HCT116 (cell line): ENCODE data around the gene SEMA5B. TPM values are rescaled to one million over a fixed set of nuclear protein-coding genes. Genes with fewer than 3 reads are reported as not detected.

Experiments used
- ATAC-seq: fragments of 200-7000 bp; cut with Tn5 transposase; 2 replicates; pipeline ENCODE4 v1.9.1; 2020; ENCODE audit warnings: mild to moderate bottlenecking, moderate library complexity
- BruUV-seq: library from RNA; stranded (reverse); fragments of 400-500 nt; replicated peaks from 2 replicates; lab custom pipeline; 2021; lab: Mats Ljungman, UMichigan
- CTCF ChIA-PET: fragments of 300-600 bp; sonication (Branson Sonifier 250); formaldehyde crosslinking; loops from one replicate; lab custom pipeline; 2021; ENCODE audit warnings: antibody characterized with exemption; lab: Charles Lee
- POLR2A ChIA-PET: fragments of 300-600, 350-600 bp; sonication (Branson Sonifier 250); formaldehyde crosslinking; loops from one replicate; lab custom pipeline; 2021; ENCODE audit warnings: antibody characterized with exemption; lab: Charles Lee
- RAD21 ChIA-PET, 2 experiments: fragments of 300-600 bp; sonication (Branson Sonifier 250); formaldehyde crosslinking; loops; one replicate each; lab custom pipeline; 2023; ENCODE audit warnings: low total read pairs in 2 of 2; ENCODE audit not compliant: uncharacterized antibody in 2 of 2, unreplicated experiment in 2 of 2, low non-redundant PET in 1 of 2; lab: Charles Lee
- DNase-seq: peaks from one replicate; pipeline ENCODE4 v3.0.0-alpha.2; 2010; ENCODE audit warnings: low read depth, low spot score
- H2AFZ ChIP-seq: fragments of 200-600 bp; shearing (Covaris generic), sonication (generic); 2 replicates; pipeline ENCODE4 v1.6.1; 2017; ENCODE audit warnings: low read depth, mixed run types, mixed read lengths, antibody characterized with exemption, low read length; ENCODE audit not compliant: poor library complexity, severe bottlenecking
- H3K27ac ChIP-seq: 2 replicates; pipeline ENCODE4 v1.5.1; 2012; ENCODE audit warnings: low read depth, low read length
- H3K27me3 ChIP-seq: fragments of 200-600 bp; sonication (generic); 2 replicates; pipeline ENCODE4 v1.6.1; 2016; ENCODE audit warnings: mixed run types, low read length, mixed read lengths; ENCODE audit not compliant: insufficient read depth
- H3K36me3 ChIP-seq, 2 experiments: fragments of 200-500 bp in 1 of 2; fragments of 200-600 bp in 1 of 2; sonication (Bioruptor generic) in 1 of 2; sonication (generic) in 1 of 2; 2 replicates each; pipeline versions ENCODE4 v1.5.1 to v1.6.1; 2014 to 2016; ENCODE audit warnings: low read length in 2 of 2, inconsistent platforms in 1 of 2, mixed read lengths in 1 of 2, mixed run types in 1 of 2; ENCODE audit not compliant: insufficient read depth in 2 of 2, control insufficient read depth in 1 of 2
- H3K4me1 ChIP-seq, 2 experiments: fragments of 200-600 bp in 1 of 2; sonication (generic) in 1 of 2; 2 replicates each; pipeline versions ENCODE4 v1.5.1 to v1.6.1; 2012 to 2017; ENCODE audit warnings: low read length in 2 of 2, inconsistent platforms in 1 of 2, mild to moderate bottlenecking in 1 of 2, mixed read lengths in 1 of 2, mixed run types in 1 of 2, moderate library complexity in 1 of 2; ENCODE audit not compliant: insufficient read depth in 2 of 2, control insufficient read depth in 1 of 2
- H3K4me2 ChIP-seq: fragments of 200-600 bp; sonication (generic); 2 replicates; pipeline ENCODE4 v1.6.1; 2017; ENCODE audit warnings: mixed run types, low read length, mixed read lengths
- H3K4me3 ChIP-seq, 2 experiments: fragments of 200-600 bp in 1 of 2; sonication (generic) in 1 of 2; replicated peaks in 1 of 2; 2 replicates each; pipeline ENCODE4 v1.5.1; 2011 to 2016; ENCODE audit warnings: low read length in 2 of 2, control low read depth in 1 of 2, low read depth in 1 of 2, mild to moderate bottlenecking in 1 of 2, mixed read lengths in 1 of 2, mixed run types in 1 of 2
- H3K79me2 ChIP-seq: fragments of 200-600 bp; sonication (generic); 2 replicates; pipeline ENCODE4 v1.6.1; 2017; ENCODE audit warnings: mild to moderate bottlenecking, mixed run types, low read length, moderate library complexity, mixed read lengths; ENCODE audit not compliant: insufficient read depth
- H3K9ac ChIP-seq: fragments of 200-600 bp; sonication (generic); 2 replicates; pipeline ENCODE4 v1.6.1; 2016; ENCODE audit warnings: low read length, mixed read lengths
- H3K9me2 ChIP-seq: fragments of 200-600 bp; sonication (generic), shearing (Covaris generic); 2 replicates; pipeline ENCODE4 v1.6.1; 2017; ENCODE audit warnings: mixed run types, mild to moderate bottlenecking, moderate library complexity; ENCODE audit not compliant: insufficient read depth
- H3K9me3 ChIP-seq, 2 experiments: fragments of 200-500 bp in 1 of 2; fragments of 200-600 bp in 1 of 2; sonication (Bioruptor generic) in 1 of 2; sonication (generic) in 1 of 2; 2 replicates each; pipeline ENCODE4 v1.6.1; 2014 to 2017; ENCODE audit warnings: low read length in 2 of 2, mixed read lengths in 2 of 2, inconsistent platforms in 1 of 2, low read depth in 1 of 2, mild to moderate bottlenecking in 1 of 2, mixed run types in 1 of 2, moderate library complexity in 1 of 2; ENCODE audit not compliant: control insufficient read depth in 1 of 2, insufficient read depth in 1 of 2
- H4K20me1 ChIP-seq: fragments of 200-600 bp; sonication (generic), shearing (Covaris generic); 2 replicates; pipeline ENCODE4 v1.6.1; 2017; ENCODE audit warnings: mixed run types, mild to moderate bottlenecking, moderate library complexity; ENCODE audit not compliant: insufficient read depth
- CBX3 ChIP-seq: IDR thresholded peaks from 2 replicates; pipeline ENCODE4 v1.6.1; 2012; ENCODE audit warnings: low read depth
- CTCF ChIP-seq, 3 experiments: fragments of 200-600 bp in 1 of 3; sonication (generic) in 1 of 3; IDR thresholded peaks in 2 of 3; conservative IDR thresholded peaks in 1 of 3; 2 replicates each; pipeline ENCODE4 v1.5.1; 2012 to 2017; ENCODE audit warnings: low read depth in 2 of 3, low read length in 2 of 3, antibody characterized with exemption in 1 of 3, borderline replicate concordance in 1 of 3, control low read depth in 1 of 3, mild to moderate bottlenecking in 1 of 3, mixed read lengths in 1 of 3, mixed run types in 1 of 3, moderate library complexity in 1 of 3; ENCODE audit not compliant: insufficient read depth in 1 of 3
- EZH2 ChIP-seq: fragments of 200-600 bp; sonication (generic); IDR thresholded peaks from 2 replicates; pipeline ENCODE4 v1.6.1; 2017; ENCODE audit warnings: antibody characterized with exemption, mixed run types
- FOSL1 ChIP-seq: IDR thresholded peaks from 2 replicates; pipeline ENCODE4 v1.6.1; 2012; ENCODE audit warnings: low read depth
- MAX ChIP-seq: IDR thresholded peaks from 2 replicates; pipeline ENCODE4 v1.6.1; 2012
- POLR2A ChIP-seq: IDR thresholded peaks from 2 replicates; pipeline ENCODE4 v1.7.0; 2011; ENCODE audit warnings: borderline replicate concordance; ENCODE audit not compliant: insufficient read depth, insufficient read length; ENCODE audit errors: extremely low read depth
- REST ChIP-seq: IDR thresholded peaks from 2 replicates; pipeline ENCODE4 v1.6.1; 2012; ENCODE audit warnings: low read depth
- SP1 ChIP-seq: IDR thresholded peaks from 2 replicates; pipeline ENCODE4 v1.6.1; 2012; ENCODE audit warnings: low read depth
- SRF ChIP-seq: IDR thresholded peaks from 2 replicates; pipeline ENCODE4 v1.6.1; 2012; ENCODE audit warnings: low read depth
- TCF7L2 ChIP-seq: IDR thresholded peaks from 2 replicates; pipeline ENCODE4 v1.7.0; 2011; ENCODE audit warnings: borderline replicate concordance, inconsistent platforms; ENCODE audit not compliant: insufficient read depth, insufficient read length; ENCODE audit errors: extremely low read depth
- YY1 ChIP-seq: IDR thresholded peaks from 2 replicates; pipeline ENCODE4 v1.6.1; 2011; ENCODE audit warnings: low read length, low read depth, moderate library complexity, mild to moderate bottlenecking; ENCODE audit not compliant: insufficient replicate concordance; ENCODE audit errors: extremely low read depth
- ZBTB33 ChIP-seq: IDR thresholded peaks from 2 replicates; pipeline ENCODE4 v1.6.1; 2011; ENCODE audit warnings: mild to moderate bottlenecking, low read length, moderate library complexity; ENCODE audit not compliant: insufficient replicate concordance; ENCODE audit errors: extremely low read depth
- ZNF274 ChIP-seq: fragments of 200-500 bp; sonication (Bioruptor generic); IDR thresholded peaks from 2 replicates; pipeline ENCODE4 v1.6.1; 2014; ENCODE audit warnings: mild to moderate bottlenecking, low read depth, low read length, inconsistent platforms
- intact Hi-C: fragments of 100-400 bp; cut with micrococcal nuclease; formaldehyde crosslinking; loops from 2 replicates; pipeline ENCODE4 v1.10.0; 2022
- total RNA-seq: library from RNA; stranded (reverse); gene quantifications from one replicate; pipeline ENCODE4 v1.2.1, GENCODE V29; 2021; ENCODE audit not compliant: unreplicated experiment

The SEMA5B gene
- total RNA-seq, 1 experiment from 2014 or later = 0.15 TPM

- no peak for TF ChIP-seq CTCF (IDR thresholded peaks at IDR 0.05 in 2 of 3, conservative IDR thresholded peaks at IDR 0.05 in 1 of 3; ENCODE audit: borderline replicate concordance in 1 of 3, insufficient read depth in 1 of 3, low read depth in 2 of 3, low read length in 2 of 3)
- TF ChIP-seq POLR2A = no peak
- no peak for TF ChIP-seq SP1
- no peak for TF ChIP-seq TCF7L2
- TF ChIP-seq SRF = no peak
- no peak for TF ChIP-seq CBX3
- no peak for TF ChIP-seq EZH2
- TF ChIP-seq ZNF274 = no peak
- no peak for TF ChIP-seq REST
Observed at GRCh38 chr3:122907471-122907870, 120.1 kb downstream of the SEMA5B start (continued).

- ChIA-PET POLR2A (no interaction called here), CTCF (no interaction called here), RAD21 (no interaction called here)
- H3K9ac ChIP-seq = no peak overlapping the region
- TF ChIP-seq FOSL1 = no peak
- TF ChIP-seq MAX = no peak
- no peak for TF ChIP-seq SRF
- TF ChIP-seq ZNF274 = no peak
- TF ChIP-seq ZBTB33 = no peak
- no peak for TF ChIP-seq SP1
- TF ChIP-seq CTCF (IDR thresholded peaks at IDR 0.05 in 2 of 3, conservative IDR thresholded peaks at IDR 0.05 in 1 of 3; ENCODE audit: borderline replicate concordance in 1 of 3, insufficient read depth in 1 of 3, low read depth in 2 of 3, low read length in 2 of 3) = no peak
- TF ChIP-seq YY1 = no peak
- peaks cover 0 to 5% of the 10 kb centered on the region in 2 experiments; a peak in 1 of 4 replicates for H3K9me3 ChIP-seq
- H2AFZ ChIP-seq = no peak overlapping the region
- no peak for DNase-seq
- intact Hi-C loops = no loop called here
- no peak overlapping the region for H3K27ac ChIP-seq
- H3K27me3 ChIP-seq = no peaks in the 10 kb centered on the region
- ATAC-seq = peak; percentile 32; the same call in 1 of the 2 replicates
- no peaks in the 10 kb centered on the region for H3K9me2 ChIP-seq
- no peaks in the 10 kb centered on the region for H3K36me3 ChIP-seq
- H3K4me1 ChIP-seq = no peaks in the 10 kb centered on the region
- H3K79me2 ChIP-seq = no peaks in the 10 kb centered on the region
- no peaks in the 10 kb centered on the region for H4K20me1 ChIP-seq
- H3K4me2 ChIP-seq = no peak overlapping the region
- no TSS peak for BruUV-seq
- no peak overlapping the region for H3K4me3 ChIP-seq
Observed at GRCh38 chr3:122903171-122903570, 124.4 kb downstream of the SEMA5B start.
